ENCODE data around the gene TACSTD2.
"Not testable (repeated sequence)": the region's sequence is repeated elsewhere in the genome, so short reads cannot be mapped to it uniquely, and the experiment has no call there.

The TACSTD2 gene

GRCh38 chr1:58561633-58562032 is 15.4 kb downstream of the TACSTD2 start:
- no peak for DNase-seq

- no peak for DNase-seq
These were observed 21.7 kb downstream of the TACSTD2 start for GRCh38 chr1:58555393-58555792.

GRCh38 chr1:58551186-58552140 is 25.6 kb downstream of the TACSTD2 start:
- DNase-seq, result no peak

- not testable (repeated sequence) for DNase-seq
These were observed 27.8 kb downstream of the TACSTD2 start for GRCh38 chr1:58549291-58549690.

- no peak for DNase-seq
These were observed 28.7 kb downstream of the TACSTD2 start for GRCh38 chr1:58548371-58548770.

- DNase-seq, result peak; percentile 88 to 98
These were observed 30.3 kb downstream of the TACSTD2 start, which contains the start of gene OMA1 for GRCh38 chr1:58546520-58547308. Gene OMA1, minus strand, starts transcription at chr1:58546726. Its CDS starts 7,432 bp downstream, at chr1:58539294.

- DNase-seq, result peak; percentile 63 to 85
These were observed 31.2 kb downstream of the TACSTD2 start for GRCh38 chr1:58545591-58546519.

GRCh38 chr1:58543260-58543659 is 33.8 kb downstream of the TACSTD2 start:
- DNase-seq, result no peak

- DNase-seq, result no peak
These were observed 37.5 kb downstream of the TACSTD2 start for GRCh38 chr1:58539553-58539952.

GRCh38 chr1:58538821-58539220 is 38.2 kb downstream of the TACSTD2 start:
- peak in 1 of 2 experiments; percentile 6 for DNase-seq

GRCh38 chr1:58531842-58532241 is 45.2 kb downstream of the TACSTD2 start:
- not testable (repeated sequence) for DNase-seq

- DNase-seq, result no peak
These were observed 47.8 kb downstream of the TACSTD2 start for GRCh38 chr1:58529284-58529683.

- DNase-seq, result no peak
These were observed 48.5 kb downstream of the TACSTD2 start for GRCh38 chr1:58528518-58528917.

All from NCI-H526 (cell line).